HL-60/S4 treated with retinoic acid at 250 ng/mL for 4 days and 3 days (cell line): Measurements from ENCODE around the gene PSAP.

Experiments used
- in situ Hi-C: fragments of 300-500 bp; cut with MboI; formaldehyde crosslinking; loops from 2 replicates; pipeline ENCODE4 v1.7.0; 2022; ENCODE audit warnings: low sequenced_read_pairs

Gene PSAP

GRCh38 chr10:71796749-71797405 is 54.2 kb downstream of the PSAP start:
- in situ Hi-C loops = no loop called here

GRCh38 chr10:71795248-71795647 is 55.8 kb downstream of the PSAP start:
- in situ Hi-C loops = no loop called here

DNA sequence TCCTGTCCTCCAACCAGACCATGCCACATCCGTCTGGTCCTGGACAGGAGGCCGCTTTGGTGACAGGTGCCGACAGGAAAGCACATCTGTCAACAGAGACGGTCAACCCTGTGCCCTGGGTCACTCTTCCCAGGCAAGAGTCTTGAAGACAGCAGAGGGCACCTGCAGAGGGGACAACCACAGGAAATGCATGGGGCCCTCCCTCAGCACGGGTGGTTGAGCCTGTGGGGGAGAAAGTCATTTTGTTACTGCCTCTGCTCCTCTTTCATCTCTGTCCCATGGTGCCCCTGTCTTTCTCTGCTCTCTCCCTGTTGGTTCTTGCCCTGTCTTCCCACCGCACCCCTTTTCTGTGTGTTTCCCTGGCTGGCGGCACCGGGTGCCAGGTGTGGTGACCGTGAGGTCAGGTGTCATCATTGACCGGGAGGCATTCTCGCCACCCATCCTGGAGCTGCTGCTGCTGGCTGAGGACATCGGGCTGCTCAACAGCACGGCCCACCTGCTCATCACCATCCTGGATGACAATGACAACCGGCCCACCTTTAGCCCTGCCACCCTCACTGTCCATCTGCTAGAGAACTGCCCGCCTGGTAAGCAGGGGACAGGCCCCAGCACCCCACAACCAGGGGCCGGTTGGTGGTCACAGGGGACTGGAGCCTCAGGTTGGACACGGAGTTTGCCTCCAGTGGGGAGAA is 60.2 kb downstream of the PSAP start:
- in situ Hi-C loops = no loop called here

DNA sequence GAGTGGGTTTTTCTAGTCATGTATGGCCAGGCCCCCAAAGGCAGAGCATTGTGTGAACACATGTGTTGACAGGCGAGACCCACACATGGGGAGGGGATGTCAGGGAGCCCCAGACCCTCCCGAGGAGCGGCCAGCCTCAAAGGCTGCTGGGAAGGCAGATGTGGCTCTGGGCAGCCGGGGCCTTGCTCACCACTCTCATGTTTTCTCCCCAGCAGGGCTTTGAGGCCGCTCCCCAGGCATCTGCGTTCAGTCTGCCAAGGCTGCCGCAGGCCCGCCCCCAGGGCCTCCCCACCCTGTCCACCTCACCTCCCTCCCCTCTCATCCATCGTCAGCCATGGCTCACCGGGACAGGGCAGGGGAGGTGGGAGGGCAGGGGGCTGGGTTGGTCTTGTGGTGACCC is 61.2 kb downstream of the PSAP start:
- in situ Hi-C loops = no loop called here

GRCh38 chr10:71788954-71789353 is 62.1 kb downstream of the PSAP start:
- in situ Hi-C loops = no loop called here

GRCh38 chr10:71784679-71785272 is 66.3 kb downstream of the PSAP start:
- in situ Hi-C loops = no loop called here

- in situ Hi-C loops = no loop called here
Measured at GRCh38 chr10:71783917-71784678, 67.0 kb downstream of the PSAP start.

DNA sequence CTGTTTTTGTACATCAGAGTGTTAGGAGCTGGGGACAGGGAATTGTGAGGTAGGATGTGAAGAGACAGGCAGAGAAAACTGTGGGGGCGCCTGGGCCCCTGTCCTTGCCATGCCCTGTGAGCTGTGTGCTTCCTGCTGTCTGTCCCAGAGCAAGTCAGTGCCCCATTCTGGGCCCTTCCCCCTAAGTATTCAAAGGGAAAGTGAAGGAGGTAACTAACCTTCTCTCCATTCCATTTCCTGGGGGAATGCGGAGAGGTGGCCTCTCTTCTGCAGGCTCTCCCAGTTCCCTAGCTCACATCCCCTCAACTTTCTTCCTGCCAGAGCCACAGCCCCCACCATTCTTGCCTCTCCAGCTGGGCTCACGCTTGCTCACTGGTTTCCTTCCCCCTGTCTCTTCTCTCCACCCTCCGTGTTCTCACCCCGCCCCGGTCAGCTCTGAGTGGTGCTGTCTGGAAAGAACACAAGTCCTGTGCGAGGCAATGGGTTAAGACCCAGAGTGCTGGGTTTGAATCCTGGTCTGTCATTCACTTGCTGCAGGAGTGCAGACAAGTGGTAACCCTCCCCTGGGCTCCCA is 68.0 kb downstream of the PSAP start:
- in situ Hi-C loops = no loop called here

- in situ Hi-C loops = no loop called here
Measured at GRCh38 chr10:71782221-71782916, 68.7 kb downstream of the PSAP start.

- in situ Hi-C loops = no loop called here
Measured at GRCh38 chr10:71780719-71781118, 70.3 kb downstream of the PSAP start.

GRCh38 chr10:71780156-71780555 is 70.9 kb downstream of the PSAP start:
- in situ Hi-C loops = no loop called here

DNA sequence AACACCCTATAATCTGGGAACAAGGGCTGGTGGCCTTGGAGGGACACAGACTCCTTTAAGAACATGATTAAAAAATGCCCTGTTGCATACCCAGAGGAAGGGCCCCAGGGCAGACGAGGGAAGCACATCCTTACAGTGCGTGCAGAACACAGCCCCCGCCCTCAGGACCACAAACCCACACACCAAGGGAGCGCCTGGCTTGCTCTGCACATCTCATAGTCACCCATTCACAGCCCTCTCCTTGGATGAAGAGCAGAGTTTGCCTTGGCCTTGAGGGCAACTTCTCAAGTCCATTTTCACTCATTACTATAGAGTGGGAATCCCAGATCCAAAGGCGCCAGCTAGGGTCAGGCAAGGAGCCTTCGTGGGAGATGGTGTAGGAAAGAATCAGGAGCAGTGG is 71.4 kb downstream of the PSAP start:
- in situ Hi-C loops = no loop called here

- in situ Hi-C loops = no loop called here
Measured at GRCh38 chr10:71778071-71778825, 72.8 kb downstream of the PSAP start.

GRCh38 chr10:71777213-71777985 is 73.7 kb downstream of the PSAP start:
- in situ Hi-C loops = no loop called here

DNA sequence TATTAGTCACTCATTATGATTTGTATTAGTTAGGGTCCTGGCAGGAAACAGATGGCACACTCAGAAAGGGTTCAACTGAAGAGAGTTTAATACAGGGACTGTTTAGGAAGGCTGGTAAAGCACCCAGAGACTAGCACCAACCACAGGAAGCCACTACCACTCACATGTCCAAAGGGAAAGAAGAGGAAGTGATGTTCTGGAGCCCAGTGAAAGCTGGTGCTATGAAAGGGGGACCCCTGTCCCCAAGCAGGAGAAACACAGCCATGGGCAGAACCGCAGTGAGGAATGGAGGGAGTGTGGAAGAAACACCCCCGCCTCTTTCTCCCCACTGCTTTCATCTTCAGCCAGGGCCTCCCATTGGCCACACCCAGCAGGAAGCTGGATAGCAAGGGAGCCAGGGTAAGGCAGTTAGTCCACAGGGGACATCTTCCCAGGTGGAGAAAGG is 74.5 kb downstream of the PSAP start:
- in situ Hi-C loops = no loop called here

GRCh38 chr10:71774916-71775702 is 75.9 kb downstream of the PSAP start:
- in situ Hi-C loops = loop anchor here (5.0 kb wide), 1 partner anchor 37 kb away; no protein-coding TSS in a partner anchor

GRCh38 chr10:71773221-71773971 is 77.7 kb downstream of the PSAP start, which contains the start of gene VSIR:
VSIR (minus strand) TSS chr10:71773520; CDS start chr10:71773439, 81 bp downstream.
- in situ Hi-C loops = loop anchor here (5.0 kb wide), 1 partner anchor 39 kb away; no protein-coding TSS in a partner anchor
